Fibroblast of villous mesenchyme (primary cell): ENCODE measurements around the gene GABRB3. TPM values are rescaled to one million over a fixed set of nuclear protein-coding genes. Genes with fewer than 3 reads are reported as not detected.

Source experiments
- DNase-seq: peaks from one replicate; pipeline ENCODE4 v3.0.0-alpha.2; 2010; ENCODE audit warnings: low read depth
- H3K4me3 ChIP-seq: 2 replicates; pipeline ENCODE4 v1.5.1; 2011; ENCODE audit warnings: low read depth, mild to moderate bottlenecking, low read length
- CTCF ChIP-seq: IDR thresholded peaks from 2 replicates; pipeline ENCODE4 v1.5.1; 2012; ENCODE audit warnings: low read depth, mild to moderate bottlenecking, low read length; ENCODE audit not compliant: insufficient read depth
- total RNA-seq: library from RNA; depleted of rRNA; stranded (reverse); fragments of >200 nt; gene quantifications from 2 replicates; pipeline ENCODE4 v1.2.3, GENCODE V29; 2012

The GABRB3 gene
- total RNA-seq, 1 donor, result 2.2 TPM

DNA sequence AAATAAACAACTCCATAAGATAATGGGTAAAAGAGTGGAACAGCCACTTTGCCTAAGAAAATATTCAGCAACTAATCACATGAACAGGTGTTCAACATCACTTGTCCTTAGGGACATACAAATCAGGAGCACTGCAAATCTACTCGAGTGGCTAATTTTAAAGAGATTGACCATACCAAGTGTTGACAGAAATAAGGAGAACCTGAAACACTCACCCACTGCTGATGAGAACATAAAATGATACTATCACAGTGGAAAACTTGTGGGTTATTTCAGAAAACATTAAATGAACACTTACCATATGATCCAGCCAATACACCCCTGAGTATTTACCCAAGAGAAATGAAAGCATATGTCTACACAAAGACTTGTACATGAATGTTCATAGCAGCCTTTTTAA, 70.5 kb downstream of the GABRB3 start:
- DNase-seq, result no peak
- TF ChIP-seq CTCF, result no peak
- no peak overlapping the region for H3K4me3 ChIP-seq

GRCh38 chr15:26698555-26698954, 74.3 kb downstream of the GABRB3 start:
- H3K4me3 ChIP-seq, result no peak overlapping the region
- no peak for DNase-seq
- TF ChIP-seq CTCF, result no peak

DNA sequence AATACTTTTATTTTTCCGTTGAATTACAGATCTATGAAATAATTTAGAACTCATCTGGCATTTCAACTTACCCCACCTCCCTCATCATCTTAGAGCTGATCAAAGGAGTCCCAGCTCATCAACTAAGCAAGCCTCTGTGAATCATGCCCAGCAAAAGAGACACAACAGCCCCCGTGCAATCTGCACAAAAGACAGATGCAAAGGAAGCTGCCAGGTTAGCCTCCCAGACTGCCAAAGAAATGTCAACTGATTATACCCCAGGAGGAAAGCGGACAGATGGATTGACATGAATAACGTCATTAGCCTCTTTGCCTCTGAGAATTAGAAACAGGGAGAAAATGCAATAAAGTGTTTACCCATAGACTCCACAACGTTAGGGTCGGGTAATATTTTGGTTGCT, 75.0 kb downstream of the GABRB3 start:
- no peak for TF ChIP-seq CTCF
- no peak overlapping the region for H3K4me3 ChIP-seq
- no peak for DNase-seq

- no peak for DNase-seq
- no peak for TF ChIP-seq CTCF
These were observed 81.6 kb downstream of the GABRB3 start for GRCh38 chr15:26691249-26691648.

DNA sequence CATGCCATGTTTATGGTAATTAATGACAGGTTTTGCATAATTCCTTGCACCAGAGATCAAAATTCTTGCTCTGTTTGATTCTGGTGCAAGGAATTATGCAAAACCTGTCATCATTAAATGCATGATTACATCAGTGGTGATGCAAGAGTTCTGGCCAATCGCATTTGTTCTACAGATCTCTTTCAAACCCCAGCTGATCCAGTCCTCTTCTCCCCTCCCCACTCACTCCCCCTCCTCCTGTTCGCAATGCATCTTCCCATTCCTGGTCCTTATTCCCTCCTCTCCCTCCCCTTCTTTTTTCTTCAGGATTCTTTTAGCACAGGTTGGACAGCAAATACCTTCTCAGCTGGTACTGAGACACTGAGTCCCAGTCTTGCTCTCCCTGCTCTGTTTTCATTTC, 82.1 kb downstream of the GABRB3 start:
- TF ChIP-seq CTCF, result no peak
- DNase-seq, result no peak
- H3K4me3 ChIP-seq, result no peak overlapping the region

More at GRCh38 chr15:26691249-26691648, 81.6 kb downstream of the GABRB3 start:
- no peak overlapping the region for H3K4me3 ChIP-seq

DNA sequence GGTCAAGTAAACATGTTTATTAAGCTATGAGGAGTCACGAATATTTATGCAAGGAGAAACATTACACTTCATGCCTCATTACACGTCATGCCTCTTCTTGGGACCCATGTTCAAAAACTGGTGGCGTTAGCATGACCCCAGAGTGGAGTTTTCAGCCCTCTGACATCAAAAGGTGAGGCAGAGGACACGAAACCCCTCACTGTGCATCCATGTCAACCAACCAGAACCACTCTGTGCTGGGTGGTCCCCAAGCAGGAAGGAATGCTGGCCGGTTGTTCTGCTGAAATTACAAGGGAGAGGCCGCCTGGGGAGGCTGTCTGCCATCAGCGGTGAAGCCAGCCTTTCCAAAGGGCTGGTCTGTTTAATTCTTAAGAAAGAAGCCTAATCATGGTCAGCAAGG, 83.4 kb downstream of the GABRB3 start:
- no peak overlapping the region for H3K4me3 ChIP-seq
- DNase-seq, result no peak
- TF ChIP-seq CTCF, result no peak

DNA sequence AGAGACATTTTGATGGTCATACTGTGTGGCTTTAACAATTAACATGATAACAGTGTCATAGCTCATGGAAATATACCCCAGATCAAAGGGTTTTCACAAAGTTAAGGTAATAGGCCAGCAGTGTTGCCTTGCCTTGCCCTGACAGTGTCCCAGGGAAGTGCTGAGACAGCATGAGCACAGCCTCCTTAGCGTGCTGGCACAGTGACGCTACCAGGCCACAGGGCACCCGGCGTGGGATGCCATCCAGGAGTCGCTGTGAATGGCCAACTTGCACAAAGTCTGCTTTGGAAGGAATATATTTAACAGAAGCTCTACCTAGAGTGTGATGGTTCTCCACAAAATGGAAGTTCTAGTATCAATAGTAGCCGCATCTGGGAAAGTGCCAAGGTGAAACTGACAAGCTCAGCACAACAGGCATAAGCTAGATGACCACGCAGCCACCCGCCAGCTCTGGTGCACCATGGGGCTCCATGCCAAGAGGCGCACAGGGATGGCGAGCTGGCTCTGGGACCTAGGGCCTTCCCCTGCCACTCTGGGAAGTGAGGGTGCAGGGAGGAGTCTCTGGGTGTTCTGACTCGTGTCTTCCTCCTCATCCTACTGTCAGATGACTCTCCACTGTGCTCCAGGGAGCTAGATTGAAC, 86.2 kb downstream of the GABRB3 start:
- DNase-seq, result no peak
- no peak for TF ChIP-seq CTCF

More for the DNA sequence above, 86.2 kb downstream of the GABRB3 start:
- no peak overlapping the region for H3K4me3 ChIP-seq
